Measurements from ENCODE around the gene CEP72.

Gene CEP72

DNA sequence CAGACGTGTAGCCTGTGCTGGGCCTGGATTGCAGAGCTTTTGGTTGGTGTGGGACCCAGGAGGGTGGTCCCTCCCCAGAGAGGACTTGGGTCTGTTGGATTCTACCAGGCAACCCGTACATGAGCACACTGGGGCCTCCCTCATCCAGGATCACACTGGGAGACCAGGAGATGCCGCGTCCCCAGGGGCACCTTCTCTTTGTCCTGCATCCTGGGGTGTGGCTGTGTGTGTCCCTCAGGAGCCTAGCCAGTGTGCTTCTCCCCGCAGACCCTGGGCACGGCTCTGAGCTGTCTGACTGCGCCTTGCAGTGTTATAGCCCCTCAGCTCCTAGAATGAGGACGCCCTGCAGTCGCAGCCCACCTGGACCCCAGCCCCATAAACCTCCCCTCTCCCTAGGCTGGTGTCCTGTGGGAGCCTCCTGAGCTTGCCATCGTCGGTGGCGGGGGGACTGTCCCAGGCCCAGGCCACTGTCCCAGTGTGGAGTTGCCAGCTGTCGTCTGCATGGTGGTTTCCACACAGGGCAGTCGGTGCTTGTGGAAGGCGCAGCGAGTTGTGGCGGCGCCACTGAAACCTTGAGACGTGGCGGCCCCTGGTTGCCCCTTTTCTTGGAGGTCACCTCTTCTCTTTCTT is 27.6 kb downstream of the CEP72 start:
- no peak for DNase-seq (ENCODE audit: low read depth)

DNA sequence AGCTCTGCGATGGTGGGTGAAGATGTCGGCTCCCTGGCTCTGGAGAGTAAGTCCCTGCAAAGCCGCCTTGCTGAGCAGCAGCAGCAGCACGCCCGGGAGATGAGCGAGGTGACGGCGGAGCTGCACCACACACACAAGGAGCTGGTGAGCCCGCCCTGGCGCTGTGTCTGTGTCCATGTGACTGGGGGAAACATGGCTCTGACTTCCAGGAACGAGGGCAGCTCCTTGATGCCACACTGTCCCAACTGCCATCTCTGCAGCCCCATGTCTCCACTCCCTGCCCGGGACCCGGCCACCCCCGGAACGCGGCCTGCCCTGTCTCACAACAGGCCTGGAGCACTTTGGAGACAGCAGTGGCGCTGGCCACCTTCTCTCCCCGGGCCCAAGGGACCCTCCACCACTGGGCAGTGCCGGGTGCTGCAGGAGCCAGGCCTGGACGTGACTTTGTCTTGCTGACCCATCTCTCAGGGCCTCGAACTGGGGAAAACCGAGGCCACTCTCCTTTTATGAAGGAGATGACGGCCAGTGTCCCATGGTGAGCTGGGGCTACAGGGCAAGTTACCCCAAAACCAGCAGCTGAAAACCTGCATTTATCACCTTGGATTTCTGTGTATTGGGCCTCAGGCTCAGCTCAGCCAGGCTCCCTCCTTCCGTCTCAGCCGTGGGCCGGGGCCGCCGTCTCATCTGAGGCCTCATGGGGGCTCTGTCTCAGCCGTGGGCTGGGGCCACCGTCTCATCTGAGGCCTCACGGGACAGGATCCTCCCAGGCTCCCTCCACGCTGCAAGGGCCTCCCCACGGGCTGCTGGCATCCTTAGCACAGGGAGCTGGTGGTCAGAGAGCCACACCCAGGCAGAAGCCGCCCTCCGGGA is 28.6 kb downstream of the CEP72 start:
- DNase-seq (ENCODE audit: low read depth), result no peak

DNA sequence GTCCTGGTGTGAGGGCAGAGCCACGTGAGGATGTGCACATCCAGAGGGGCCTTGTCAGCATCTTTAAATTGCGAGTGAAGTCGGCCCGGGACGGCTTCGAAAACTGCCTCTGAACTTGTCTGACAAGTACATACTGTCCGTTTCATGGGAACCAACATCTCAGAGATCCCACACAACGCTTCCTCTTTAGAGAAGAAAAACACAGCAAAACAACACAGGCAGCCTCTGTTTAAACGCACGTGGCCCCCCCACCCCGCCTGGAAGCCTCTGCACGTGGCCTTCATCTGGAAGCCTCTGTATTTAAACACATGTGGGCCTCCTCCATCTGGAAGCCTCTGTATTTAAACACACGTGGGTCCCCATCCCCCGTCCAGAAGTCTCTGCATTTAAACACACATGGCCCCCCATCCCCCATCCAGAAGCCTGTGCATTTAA is 29.2 kb downstream of the CEP72 start:
- no peak for DNase-seq (ENCODE audit: low read depth)

DNA sequence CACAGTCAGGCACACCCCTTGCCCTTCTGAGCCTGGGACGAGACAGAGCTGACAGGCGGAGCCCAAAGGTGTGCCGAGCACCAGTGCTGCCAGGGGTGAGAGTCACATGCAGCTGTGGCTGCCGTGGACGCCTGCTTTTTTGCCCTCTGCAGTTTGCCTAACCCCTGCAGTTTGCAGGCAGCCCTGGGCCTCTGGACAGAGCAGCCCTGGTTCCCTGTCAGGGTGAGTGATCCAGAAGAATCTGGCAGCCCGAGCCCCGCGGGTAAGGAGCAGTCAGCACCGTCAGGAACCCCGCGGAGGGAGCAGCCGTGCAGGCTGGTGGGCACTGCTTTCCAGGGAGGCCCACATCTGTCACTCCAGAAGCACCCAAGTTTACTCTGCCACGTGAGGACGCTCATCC is 30.3 kb downstream of the CEP72 start:
- no peak for DNase-seq (ENCODE audit: low read depth)

DNA sequence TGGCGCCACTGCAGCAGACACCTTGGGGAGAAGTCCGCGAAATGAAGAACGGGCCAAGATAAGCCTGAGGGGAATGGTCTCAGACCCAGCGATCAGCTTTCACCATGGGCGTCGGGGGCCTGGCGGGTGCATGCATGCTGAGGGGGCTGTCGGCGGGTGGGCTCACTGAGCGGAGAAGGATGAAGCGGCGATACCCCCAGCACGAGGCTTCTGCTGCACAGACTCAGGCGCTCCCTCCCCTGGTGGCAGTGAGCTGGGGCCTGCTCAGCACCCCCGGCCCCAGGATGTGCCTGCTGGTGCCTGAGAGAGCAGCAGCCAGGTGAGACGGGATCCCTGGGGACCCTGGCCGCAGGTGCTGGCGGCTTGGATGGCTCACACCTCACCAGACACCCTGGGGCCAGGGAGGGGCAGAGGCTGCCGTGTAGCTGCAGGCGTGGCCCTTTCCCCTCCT is 31.2 kb downstream of the CEP72 start:
- no peak for DNase-seq (ENCODE audit: low read depth)

DNA sequence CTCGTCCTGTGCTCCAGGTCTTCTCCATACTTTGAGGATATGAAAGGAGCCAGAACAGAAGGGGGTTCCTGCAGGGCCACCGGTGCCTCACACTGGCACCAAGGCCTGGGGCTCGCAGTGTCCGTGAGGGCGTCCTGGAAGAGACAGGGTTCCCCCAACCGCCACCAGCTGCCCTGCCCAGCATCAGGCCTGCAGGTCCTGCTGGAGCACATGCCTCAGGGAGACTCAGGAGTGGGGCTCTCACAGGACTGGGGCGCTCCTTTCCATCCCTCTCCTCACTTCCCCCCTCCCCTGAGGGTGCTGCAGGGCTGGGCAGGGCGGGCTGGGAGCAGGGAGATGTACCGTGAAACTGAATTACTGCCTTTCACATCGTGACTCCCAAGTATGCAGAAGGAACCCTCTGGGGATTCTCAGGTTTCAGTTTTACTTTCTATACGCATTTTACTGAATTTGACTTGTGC is 31.7 kb downstream of the CEP72 start:
- DNase-seq (ENCODE audit: low read depth), result no peak

DNA sequence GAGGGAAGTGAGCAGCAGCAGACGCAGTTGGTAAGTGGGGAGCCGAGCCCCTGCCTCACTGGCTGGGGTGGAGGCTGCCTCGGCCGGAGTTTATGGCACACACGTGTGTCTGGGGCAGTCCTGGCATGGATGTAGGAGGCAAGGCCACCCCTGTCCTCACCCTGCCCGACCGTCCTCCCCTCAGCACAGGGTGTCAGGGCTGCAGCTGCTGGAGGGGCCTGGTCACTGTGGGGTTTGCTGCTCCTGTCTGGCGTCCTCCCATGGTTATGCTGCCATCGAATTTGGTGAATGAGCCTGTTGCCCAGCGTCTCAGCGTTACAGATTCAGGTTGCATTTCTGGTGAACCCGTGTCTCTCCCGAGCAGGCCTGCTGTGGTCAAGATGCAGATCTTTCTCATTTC is 32.4 kb downstream of the CEP72 start:
- DNase-seq (ENCODE audit: low read depth), result no peak

DNA sequence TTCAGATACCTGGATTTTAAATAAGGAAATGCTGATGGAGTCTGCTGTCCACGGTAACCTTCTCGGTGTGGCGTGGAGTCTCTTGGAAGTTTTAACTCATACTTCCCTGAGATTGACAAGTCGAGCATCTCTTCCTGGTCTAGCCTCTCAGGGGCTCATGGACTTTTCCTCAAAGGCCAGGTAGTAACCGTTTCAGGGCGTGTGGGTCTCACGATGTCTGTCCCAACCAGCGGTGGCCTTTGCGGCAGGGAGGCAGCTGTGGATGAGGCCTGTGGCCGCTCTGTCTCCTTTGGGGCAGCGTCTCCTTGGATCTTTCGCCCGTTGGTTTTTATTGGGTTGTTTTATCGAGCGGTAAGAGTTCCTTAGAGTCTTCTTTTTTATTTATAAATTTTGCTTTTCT is 32.8 kb downstream of the CEP72 start:
- DNase-seq (ENCODE audit: low read depth), result no peak

DNA sequence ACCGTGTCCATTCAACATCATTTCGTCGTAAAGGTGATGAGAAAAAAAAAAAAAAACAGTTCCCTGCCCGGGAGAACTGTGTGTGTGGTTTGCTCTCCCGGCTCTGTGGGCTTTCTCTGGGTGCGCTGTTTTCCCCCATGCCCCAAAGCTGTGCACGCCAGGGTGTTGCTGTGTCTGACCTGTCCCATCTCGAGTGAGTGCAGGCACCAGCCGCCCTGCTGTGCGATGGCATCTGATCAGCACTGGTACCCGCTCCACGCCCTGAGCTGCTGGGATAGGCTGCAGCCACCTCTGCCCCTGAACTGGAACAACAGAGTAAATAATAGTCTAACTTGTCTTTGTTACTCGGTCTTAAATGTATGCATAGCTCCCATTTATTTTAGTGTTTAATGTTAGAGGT is 33.3 kb downstream of the CEP72 start:
- DNase-seq (ENCODE audit: low read depth), result no peak

DNA sequence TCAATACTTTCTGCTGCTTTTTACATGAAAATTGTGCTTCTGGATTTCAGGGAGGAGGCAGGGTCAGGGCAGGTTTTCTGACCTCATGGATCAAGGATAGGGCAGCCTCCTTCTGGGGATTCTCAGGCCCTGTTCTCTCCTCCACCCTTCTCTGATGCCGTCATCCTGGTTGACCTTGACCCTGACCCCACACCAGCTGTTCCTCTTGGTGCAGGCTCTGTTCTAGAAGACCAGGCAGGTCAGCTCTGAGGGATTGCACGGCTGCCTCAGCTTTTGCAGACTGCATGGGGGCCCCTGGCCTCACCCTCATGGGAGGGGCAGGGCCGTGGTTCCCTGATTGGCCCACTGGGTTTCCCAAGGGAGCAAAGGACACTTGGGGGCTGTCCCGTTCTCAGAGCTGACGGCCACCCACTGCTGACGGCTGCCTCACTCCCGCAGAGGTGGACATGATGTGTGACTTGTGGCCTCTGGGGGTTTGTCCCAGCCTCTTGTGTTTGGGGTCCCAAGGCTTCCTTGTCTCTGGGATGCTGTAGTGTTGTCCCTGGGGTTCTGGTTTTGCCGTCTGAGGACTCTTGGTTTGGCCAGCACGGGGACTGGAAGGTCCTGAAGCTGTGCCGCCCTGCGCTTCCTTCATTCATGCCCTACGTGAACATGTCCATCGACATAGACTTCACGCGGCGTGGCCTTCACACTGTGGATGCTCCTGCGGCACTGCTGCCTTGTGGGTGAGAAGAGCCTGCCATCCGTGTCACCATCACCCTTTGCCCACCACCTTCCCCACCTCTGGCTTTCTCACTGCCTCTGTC is 34.5 kb downstream of the CEP72 start:
- no peak for DNase-seq (ENCODE audit: low read depth)

DNA sequence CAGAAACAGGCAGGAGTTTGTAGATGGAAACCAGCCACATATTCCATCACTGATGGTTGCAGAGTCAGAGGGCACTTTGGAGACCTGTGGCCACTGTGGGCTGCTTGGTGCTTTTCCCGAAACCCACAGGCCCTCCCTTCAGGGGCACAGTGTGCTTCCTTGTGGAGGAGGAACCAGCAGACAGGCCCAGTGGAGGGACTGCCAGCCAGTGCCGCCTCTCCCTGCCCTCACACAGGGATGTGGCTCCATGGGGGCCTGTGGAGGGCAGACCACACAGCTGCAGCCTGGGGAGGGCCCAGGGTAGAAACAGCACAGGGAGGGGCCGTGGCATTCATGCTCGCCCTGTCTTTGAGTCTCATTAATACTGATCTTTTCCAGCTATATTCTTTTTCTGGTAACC is 35.2 kb downstream of the CEP72 start:
- no peak for DNase-seq (ENCODE audit: low read depth)

DNA sequence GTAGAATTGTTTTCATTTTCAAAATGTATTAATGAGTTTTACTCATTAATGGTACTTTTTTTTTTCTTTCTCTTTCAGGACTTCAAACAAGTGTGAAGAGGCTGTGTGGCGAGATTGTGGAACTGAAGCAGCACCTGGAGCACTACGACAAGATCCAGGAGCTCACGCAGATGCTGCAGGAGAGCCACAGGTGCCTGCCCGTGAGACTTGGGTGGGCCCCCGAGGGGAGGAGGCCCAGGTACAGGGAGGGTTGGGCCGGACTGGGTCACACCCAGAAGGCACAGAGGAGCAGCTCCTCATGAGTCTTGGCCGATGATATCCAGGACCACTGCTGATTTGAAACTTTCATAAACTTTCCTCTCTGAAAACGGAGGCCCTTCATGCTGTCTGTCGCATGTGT is 35.6 kb downstream of the CEP72 start:
- DNase-seq (ENCODE audit: low read depth), result no peak

DNA sequence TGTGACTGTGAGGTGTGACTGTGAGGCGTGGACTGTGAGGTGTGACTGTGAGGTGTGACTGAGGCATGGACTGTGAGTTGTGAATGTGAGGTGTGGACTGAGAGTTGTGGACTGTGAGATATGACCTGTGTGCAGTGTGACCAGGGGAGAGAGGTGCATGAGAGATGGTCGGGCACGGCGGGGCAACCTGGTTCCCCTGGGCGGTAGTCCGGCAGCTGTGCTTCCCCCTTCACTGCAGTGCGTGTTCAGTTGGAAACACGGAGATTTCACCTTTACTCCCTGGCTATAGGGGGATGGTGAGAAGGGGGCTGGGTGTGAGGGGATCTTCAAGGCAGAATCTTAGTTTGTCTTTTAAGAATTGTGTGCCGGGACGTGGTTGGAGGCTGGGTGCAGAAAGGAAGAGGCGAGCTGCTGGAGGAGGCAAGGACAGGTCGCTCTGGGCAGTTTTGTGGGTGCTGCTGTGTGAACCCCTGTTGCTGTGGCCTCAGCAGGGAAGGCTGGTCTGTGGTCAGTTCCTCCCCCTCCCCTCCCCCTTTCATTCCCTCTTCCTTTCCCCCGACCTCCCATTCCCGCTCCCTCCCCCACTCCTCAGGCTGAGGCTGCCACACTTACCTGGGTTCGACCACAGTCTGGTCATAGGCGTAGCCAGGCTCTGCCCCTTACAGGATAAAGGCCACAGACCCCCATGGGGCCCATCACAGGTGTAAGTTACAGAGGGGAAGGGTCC is 39.3 kb downstream of the CEP72 start:
- no peak for DNase-seq (ENCODE audit: low read depth)

DNA sequence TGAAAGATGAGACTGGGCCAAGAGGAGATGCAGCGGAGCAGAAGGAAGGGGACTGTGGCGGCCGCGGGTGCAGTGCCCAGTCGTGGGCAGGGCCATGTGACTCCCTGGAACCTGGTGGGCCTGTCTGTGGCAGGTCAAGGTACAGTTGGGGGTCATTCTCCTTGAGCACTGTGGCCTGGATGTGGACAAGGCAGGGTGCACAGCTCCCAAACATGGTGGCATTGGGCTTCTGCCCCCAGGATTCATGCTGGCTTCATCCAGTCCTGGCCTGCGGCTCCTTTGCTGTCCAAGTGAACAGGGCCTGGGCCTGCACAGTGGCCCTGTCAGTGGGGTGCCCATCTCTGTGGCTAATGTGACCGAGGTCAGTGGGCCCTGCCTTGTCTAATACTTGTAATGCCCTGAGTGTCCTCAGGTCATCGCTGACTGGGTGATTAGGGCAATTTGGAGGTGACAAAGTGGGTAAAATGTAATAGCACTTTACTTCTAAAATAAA is 39.9 kb downstream of the CEP72 start:
- DNase-seq (ENCODE audit: low read depth), result no peak

DNA sequence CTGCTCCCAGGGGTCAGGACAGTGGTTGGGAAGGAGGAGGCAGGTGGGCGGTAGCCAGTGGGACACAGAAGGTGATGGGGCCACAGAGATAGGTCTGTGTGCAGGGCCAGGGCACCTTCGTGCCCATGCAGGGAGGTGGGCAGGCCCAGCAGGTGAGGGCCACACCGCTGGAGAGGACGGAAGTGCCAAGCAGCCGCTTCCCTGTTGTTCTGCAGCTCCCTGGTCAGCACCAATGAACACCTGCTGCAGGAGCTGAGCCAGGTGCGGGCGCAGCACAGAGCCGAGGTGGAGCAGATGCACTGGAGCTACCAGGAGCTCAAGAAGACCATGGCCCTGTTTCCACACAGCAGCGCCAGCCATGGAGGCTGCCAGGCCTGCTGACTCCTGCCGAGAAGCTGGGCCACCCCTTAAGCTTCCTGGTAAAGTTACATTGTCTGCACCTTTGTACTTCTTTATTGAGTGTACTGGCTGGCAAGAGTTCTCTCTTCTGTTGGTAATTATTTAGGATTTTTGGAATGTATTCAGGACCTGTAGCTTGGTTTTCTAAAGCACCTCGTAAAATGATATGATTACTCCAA is 40.7 kb downstream of the CEP72 start:
- no peak for DNase-seq (ENCODE audit: low read depth)

DNA sequence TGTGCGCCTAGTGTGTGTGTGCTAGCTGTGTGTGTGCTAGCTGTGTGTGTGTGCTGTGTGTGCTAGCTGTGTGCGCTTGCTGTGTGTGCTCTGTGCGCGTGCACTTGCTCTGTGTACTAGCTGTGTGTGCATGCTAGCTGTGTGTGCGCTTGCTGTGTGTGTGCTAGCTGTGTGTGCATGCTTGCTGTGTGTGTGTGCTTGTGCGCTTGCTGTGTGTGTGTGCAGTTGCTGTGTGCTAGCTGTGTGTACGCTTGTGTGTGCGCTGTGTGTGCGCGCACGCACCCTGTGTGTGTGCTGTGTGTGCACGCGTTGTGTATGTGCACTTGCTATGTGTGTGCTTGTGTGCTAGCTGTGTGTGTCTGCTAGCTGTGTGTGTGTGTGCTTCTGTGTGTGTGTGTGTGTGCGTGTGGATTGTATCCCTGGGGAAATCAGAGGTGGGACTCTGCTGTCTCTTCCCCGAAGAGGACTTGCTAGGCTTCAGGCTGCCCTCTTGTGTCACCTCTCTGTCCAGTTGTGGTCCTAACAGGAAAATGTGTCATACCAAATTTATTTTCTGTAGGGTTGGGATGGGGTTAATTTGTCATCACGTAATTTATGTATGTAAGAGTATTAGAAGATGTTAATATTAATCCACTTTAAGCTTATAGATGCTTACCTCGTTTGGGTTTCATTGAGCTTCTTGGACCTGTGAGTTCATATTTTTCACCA is 42.1 kb downstream of the CEP72 start:
- DNase-seq (ENCODE audit: low read depth), result no peak

DNA sequence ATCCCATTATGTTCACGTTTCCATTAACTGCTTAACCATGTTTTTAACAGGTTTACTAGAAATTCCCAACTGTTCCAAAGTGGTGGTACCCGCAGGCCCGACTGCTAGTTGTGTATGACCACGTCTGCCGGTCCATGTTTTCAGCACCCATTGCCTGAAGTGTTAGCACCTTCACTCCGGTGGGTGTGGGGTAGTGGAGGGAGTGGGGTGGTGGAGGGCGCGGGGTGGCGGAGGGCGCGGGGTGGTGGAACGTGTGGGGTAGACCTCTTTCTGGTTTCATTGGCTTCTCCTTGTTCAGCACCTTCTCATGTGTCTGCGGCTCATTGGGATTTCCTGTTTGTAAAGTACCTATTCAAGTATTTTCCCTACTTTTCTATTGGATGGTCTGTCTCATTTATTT is 43.3 kb downstream of the CEP72 start:
- no peak for DNase-seq (ENCODE audit: low read depth)

DNA sequence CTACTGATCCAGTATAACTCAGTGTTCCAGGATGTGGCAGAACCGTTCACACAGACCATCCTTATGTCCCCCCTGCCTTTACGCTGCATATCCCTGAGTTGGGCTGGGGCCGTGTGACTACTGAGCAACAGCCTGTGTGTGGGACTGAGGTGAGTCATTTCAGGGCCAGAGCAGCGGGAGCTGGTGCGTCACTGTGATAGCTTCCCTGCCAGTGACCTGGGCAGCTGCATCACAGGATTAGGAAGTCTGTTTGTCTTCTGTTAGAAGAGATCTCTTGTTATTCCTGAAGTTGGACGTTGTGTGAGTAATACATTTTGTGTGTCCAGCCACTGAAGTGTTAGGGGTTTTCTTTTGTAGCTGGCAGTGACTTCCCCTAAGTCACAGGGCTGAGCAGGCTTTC is 45.4 kb downstream of the CEP72 start:
- no peak for DNase-seq (ENCODE audit: low read depth)

DNA sequence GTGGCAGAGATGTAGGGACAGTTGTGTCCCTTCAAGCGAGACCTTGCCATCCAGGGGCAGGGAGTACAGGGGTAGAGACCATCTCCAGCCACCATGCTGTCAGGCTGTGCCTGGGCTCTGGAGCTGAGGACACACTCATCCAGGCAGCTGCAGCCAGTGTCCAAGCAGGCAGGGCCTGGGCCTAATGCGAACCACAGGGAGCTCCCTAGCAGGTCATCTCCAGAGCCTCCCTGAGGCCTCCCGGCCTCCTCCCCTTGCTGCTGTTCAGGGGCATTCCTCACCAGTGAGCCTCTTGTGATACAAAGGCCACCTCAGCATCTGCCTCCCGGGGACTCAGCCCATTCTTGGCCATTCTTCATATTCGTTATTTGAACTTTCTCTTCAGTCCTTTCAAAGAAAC is 46.0 kb downstream of the CEP72 start:
- no peak for DNase-seq (ENCODE audit: low read depth)

DNA sequence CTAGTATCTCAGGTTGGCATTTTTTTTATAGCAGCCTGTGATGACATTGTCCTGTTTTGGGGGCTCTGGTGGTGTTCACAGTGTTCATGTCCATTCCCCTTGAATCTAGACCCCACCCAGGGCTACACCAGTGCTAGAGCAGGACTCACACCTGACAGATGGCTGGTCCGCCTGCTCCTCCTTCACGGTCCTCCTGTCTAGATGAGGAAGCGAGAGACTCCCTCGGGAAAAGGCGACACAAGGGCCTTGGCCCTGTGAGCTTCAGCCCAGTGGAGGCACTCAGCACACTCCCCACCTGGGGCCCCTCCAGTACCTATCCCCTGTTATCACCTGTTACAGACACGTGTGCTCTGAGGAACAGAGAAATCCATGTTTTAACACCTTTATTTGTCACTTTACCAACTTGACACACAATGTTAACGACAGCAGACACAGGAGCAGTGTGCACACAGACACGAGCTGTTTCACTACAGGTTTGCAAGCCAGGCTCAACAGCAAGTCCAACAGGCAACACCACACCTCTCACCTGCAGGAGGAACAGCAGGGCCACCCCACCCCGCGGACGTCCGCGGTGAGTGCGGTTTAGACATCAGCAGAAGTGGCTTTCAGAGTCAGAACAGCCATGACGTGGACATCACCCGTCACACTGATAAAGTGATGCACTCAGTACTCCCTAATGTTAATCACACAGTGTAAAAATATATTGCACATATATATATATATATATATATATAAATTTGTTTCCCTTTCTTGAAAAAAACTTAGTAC is 47.5 kb downstream of the CEP72 start:
- no peak for DNase-seq (ENCODE audit: low read depth)

Measured in GM04504 (cell line).